ENCODE data around the gene KTI12. TPM values are rescaled to one million over a fixed set of nuclear protein-coding genes. Genes with fewer than 3 reads are reported as not detected.
A peak's percentile ranks its signal among the peaks of the same experiment; 100 is the strongest.
"Not testable (repeated sequence)": the region's sequence is repeated elsewhere in the genome, so short reads cannot be mapped to it uniquely, and the experiment has no call there.

KTI12 gene
- total RNA-seq, 1 donor from 2014 or later: 8.2 TPM

GRCh38 chr1:52032124-52032784 is 1.4 kb downstream of the KTI12 start:
- DNase-seq (ENCODE audit: low spot score in 2 of 2, unreplicated experiment in 2 of 2): no peak
- peaks cover 4% of the 10 kb centered on the region for H3K36me3 Mint-ChIP-seq
- H3K9me3 Mint-ChIP-seq: no peaks in the 10 kb centered on the region
- no peaks in the 10 kb centered on the region for H3K27me3 Mint-ChIP-seq (ENCODE audit: low read depth)
- H3K4me3 Mint-ChIP-seq: peak overlapping the region; percentile 93
- peaks cover 29% of the 10 kb centered on the region for H3K4me1 Mint-ChIP-seq
- H3K27ac Mint-ChIP-seq: peak overlapping the region; percentile 96
- TF ChIP-seq CTCF (IDR thresholded peaks at IDR 0.05; ENCODE audit: unreplicated experiment): no peak

- H3K9me3 Mint-ChIP-seq: not testable (repeated sequence)
These were observed 4.8 kb downstream of the KTI12 start for GRCh38 chr1:52028839-52029238.

GRCh38 chr1:52028328-52028727 is 5.3 kb downstream of the KTI12 start:
- no peak for TF ChIP-seq CTCF (IDR thresholded peaks at IDR 0.05; ENCODE audit: unreplicated experiment)
- Mint-ChIP-seq H3K36me3 (peaks cover 20% of the 10 kb centered on the region), H3K27ac (no peak overlapping the region), H3K4me1 (peaks cover 23% of the 10 kb centered on the region), H3K4me3 (no peak overlapping the region), H3K27me3 (ENCODE audit: low read depth) (no peaks in the 10 kb centered on the region), H3K9me3 (no peaks in the 10 kb centered on the region)
- DNase-seq (ENCODE audit: low spot score in 2 of 2, unreplicated experiment in 2 of 2): no peak

More at GRCh38 chr1:52028839-52029238, 4.8 kb downstream of the KTI12 start:
- H3K36me3 Mint-ChIP-seq: peaks cover 14% of the 10 kb centered on the region
- DNase-seq (ENCODE audit: low spot score in 2 of 2, unreplicated experiment in 2 of 2); H3K27me3 Mint-ChIP-seq (ENCODE audit: low read depth); H3K27ac Mint-ChIP-seq; H3K4me3 Mint-ChIP-seq: not testable (repeated sequence)
- peaks cover 25% of the 10 kb centered on the region for H3K4me1 Mint-ChIP-seq

GRCh38 chr1:52026278-52026677 is 7.3 kb downstream of the KTI12 start:
- peaks cover 28% of the 10 kb centered on the region for H3K36me3 Mint-ChIP-seq
- peaks cover 7% of the 10 kb centered on the region for H3K4me1 Mint-ChIP-seq
- no peak overlapping the region for H3K4me3 Mint-ChIP-seq
- no peaks in the 10 kb centered on the region for H3K9me3 Mint-ChIP-seq
- H3K27ac Mint-ChIP-seq: no peak overlapping the region
- no peak for TF ChIP-seq CTCF (IDR thresholded peaks at IDR 0.05; ENCODE audit: unreplicated experiment)
- DNase-seq (ENCODE audit: low spot score in 2 of 2, unreplicated experiment in 2 of 2): no peak
- H3K27me3 Mint-ChIP-seq (ENCODE audit: low read depth): no peaks in the 10 kb centered on the region

GRCh38 chr1:52022133-52022532 is 11.5 kb downstream of the KTI12 start:
- Mint-ChIP-seq H3K27ac (no peak overlapping the region), H3K4me1 (no peaks in the 10 kb centered on the region), H3K9me3 (no peaks in the 10 kb centered on the region), H3K27me3 (ENCODE audit: low read depth) (no peaks in the 10 kb centered on the region), H3K4me3 (no peak overlapping the region), H3K36me3 (peaks cover 41% of the 10 kb centered on the region)
- no peak for TF ChIP-seq CTCF (IDR thresholded peaks at IDR 0.05; ENCODE audit: unreplicated experiment)
- DNase-seq (ENCODE audit: low spot score in 2 of 2, unreplicated experiment in 2 of 2): no peak

GRCh38 chr1:52008071-52008809 is 25.4 kb downstream of the KTI12 start:
- H3K27me3 Mint-ChIP-seq (ENCODE audit: low read depth): no peaks in the 10 kb centered on the region
- peaks cover 20% of the 10 kb centered on the region for H3K4me1 Mint-ChIP-seq
- no peak for DNase-seq (ENCODE audit: low spot score in 2 of 2, unreplicated experiment in 2 of 2)
- H3K36me3 Mint-ChIP-seq: no peaks in the 10 kb centered on the region
- no peak overlapping the region for H3K4me3 Mint-ChIP-seq
- no peak for TF ChIP-seq CTCF (IDR thresholded peaks at IDR 0.05; ENCODE audit: unreplicated experiment)
- H3K27ac Mint-ChIP-seq: peak overlapping the region; percentile 53
- H3K9me3 Mint-ChIP-seq: no peaks in the 10 kb centered on the region
